HG03095 (cell line): ENCODE data around the gene FBXO39.
"Not testable (repeated sequence)": the region's sequence is repeated elsewhere in the genome, so short reads cannot be mapped to it uniquely, and the experiment has no call there.

Source experiments
- ATAC-seq: cut with Tn5 transposase; IDR thresholded peaks from one replicate; pipeline ENCODE4 v1.9.1; 2021; ENCODE audit warnings: moderate library complexity; ENCODE audit not compliant: unreplicated experiment

Gene FBXO39

DNA sequence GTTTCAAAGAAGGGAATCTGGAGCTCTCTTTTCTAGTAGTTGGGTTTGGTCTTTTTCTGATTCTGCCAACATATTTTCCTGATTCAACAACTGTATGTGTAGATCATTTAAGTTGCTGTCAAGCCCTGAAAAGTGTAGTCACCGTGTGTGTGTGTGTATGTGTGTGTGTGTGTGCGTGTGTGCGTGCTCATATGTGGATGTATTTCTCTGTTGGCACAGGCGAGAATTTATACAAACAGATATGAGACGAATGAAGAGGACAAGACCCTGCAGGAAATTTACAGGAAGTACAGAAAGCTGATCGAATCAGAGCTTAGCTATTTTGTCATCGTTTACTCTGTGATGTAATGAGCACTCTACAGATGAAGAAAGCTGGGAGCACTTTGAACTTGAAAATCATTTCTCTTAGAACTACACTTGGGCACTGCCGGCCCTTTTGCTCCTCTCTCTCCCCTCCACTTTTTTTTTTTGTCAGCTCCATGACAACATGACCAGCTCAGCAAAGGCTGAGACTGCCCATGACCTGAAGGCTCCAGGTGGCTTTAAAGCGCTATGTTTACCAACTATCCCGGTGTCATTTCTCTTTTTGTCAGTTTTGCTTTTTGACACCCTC is 11.2 kb downstream of the FBXO39 start:
- ATAC-seq = no peak

DNA sequence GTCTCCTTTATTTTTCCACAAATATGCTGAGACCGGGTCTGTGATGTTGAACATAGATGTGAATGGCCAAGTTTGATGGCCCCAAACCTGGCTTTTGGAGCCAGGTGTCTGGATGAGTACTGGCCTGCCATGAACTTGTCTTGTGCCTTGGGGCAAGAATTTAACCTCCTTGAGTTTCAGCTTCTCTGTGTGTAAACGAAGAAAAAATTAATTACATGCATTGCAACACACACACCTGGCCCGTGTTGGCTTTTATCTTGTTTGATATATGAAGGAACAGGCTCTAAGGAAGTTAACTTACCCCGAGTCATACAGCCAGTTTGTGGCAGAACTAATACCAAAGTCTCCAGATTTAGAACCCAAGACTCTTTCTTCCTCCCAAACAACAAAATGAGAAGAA is 13.1 kb downstream of the FBXO39 start:
- ATAC-seq = no peak

GRCh38 chr17:6793748-6794493 is 17.9 kb downstream of the FBXO39 start:
- no peak for ATAC-seq

- no peak for ATAC-seq
Measured at GRCh38 chr17:6796017-6796886, 20.2 kb downstream of the FBXO39 start.

DNA sequence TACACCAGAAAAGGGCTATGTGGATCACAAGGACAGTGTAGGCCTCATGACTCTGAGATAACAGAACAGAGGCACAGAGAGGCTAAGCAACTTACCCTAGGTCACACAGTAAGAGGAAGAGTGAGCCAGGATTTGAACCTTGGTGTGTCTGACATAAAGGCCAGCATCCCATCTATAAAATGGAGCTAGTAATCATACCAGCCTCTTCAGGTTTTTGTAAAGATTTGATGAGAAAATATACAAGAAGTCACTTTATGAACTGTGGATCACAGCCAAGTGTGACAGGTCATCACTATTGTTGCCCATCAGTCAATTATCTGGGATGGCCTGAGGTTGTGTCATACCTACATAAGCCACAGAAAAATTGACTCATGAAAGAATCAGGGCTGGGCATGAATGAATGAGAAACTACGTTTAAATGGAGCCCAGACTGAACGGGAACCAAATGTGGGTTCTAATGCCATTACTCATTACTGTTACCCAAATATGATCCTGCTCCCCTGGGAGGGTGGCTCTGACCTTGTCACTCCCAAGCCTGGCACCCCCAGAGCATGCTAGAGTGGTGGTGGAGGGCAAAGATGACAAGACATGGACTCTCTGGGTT is 21.0 kb downstream of the FBXO39 start:
- ATAC-seq = no peak

- ATAC-seq = no peak
Measured at GRCh38 chr17:6797718-6798351, 21.8 kb downstream of the FBXO39 start.

GRCh38 chr17:6799738-6800137 is 23.7 kb downstream of the FBXO39 start:
- no peak for ATAC-seq

- ATAC-seq = no peak
Measured at GRCh38 chr17:6800422-6801027, 24.5 kb downstream of the FBXO39 start.

GRCh38 chr17:6811510-6811909 is 35.5 kb downstream of the FBXO39 start:
- ATAC-seq = no peak

DNA sequence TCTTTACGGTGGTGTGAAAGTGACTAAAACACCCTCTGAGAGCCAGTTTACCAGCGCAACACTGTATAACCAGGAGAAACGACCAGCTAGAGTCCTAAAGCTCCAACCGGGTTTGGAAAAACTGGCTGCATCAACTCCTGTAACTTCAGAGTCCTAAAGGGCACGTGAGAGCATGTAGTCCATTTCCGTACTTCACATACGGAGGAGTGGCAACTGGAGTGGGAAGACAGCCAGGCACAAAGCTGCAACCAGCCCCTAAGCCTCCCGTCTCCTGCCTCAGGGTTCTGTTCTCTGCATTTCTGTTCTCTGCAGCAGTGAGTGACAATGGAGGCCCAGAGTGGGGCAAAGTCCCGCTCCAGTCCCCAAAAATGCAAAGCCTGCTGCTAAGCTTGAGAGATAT is 36.3 kb downstream of the FBXO39 start:
- no peak for ATAC-seq

DNA sequence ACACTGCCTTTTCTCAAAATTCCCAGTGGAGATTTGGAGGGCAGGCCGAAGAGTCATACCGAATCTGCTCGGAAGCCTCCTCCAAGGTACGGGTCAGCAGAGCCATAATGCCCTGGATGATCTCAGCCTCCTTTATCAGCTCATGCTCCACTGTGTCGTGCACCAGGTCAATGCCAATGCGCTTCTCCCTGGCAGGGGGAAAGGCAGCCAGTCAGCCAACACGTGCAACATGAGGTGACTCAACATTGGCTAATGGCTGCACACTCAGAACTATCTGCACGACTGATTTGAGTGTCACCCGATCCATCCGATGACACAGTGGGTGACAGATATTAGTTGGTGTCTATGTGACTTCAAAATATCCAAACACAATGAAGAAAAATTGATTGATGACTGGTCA is 39.8 kb downstream of the FBXO39 start:
- ATAC-seq = no peak

DNA sequence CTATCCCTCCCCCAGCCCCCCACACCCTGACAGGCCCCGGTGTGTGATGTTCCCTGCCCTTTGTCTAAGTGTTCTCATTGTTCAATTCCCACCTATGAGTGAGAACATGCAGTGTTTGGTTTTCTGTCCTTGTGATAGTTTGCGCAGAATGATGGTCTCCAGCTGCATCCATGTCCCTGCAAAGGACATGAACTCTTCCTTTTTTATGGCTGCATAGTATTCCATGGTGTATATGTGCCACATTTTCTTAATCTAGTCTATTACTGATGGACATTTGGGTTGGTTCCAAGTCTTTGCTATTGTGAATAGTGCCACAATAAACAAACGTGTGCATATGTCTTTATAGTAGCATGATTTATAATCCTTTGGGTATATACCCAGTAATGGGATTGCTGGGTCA is 40.4 kb downstream of the FBXO39 start:
- not testable (repeated sequence) for ATAC-seq

DNA sequence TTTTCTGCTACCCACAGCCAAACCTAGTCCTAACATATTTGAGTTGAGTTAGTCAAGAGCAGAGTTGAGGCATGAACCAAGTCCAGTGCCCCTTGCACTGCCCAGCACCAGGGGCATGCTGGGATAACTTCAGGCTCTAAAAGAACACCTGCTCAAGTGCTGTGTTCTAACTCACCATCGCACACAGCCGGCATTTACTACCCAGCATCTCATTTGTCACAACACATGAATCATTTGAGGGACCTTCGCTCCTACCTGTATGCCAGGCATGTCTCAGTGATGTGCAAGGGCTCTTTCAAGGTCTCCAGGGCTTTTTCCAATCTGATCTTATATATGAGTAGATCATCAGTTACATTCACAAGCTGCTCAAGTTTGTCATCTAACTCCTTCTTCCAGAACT is 42.9 kb downstream of the FBXO39 start:
- ATAC-seq = no peak

- no peak for ATAC-seq
Measured at GRCh38 chr17:6823011-6823442, 47.0 kb downstream of the FBXO39 start.

DNA sequence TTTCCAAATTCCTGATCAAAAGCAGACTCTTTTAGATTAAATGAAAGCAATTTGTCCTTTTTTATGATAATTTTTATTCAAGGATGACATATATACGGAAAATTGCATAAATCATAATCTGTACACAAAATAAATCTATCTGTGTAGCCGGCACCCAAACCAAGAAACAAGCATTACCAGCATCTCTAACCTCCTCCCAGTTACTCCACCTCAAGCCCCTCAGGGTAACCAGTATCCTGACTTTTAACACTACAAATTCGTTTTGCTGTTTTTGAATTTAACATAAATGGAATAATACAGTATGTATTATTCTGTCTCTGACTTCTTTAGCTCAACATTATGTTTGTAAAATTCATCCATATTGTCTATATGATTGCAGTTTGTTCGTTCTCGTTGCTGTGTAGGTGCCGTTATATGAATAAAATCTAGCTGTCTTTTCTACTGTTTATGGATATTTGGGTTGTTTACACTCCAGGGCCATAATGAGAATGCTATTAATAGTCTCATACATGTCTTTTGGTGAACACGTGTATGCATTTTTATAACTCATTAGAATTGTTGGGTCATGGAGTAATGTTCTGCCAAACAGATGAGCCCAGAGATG is 54.5 kb downstream of the FBXO39 start:
- no peak for ATAC-seq

DNA sequence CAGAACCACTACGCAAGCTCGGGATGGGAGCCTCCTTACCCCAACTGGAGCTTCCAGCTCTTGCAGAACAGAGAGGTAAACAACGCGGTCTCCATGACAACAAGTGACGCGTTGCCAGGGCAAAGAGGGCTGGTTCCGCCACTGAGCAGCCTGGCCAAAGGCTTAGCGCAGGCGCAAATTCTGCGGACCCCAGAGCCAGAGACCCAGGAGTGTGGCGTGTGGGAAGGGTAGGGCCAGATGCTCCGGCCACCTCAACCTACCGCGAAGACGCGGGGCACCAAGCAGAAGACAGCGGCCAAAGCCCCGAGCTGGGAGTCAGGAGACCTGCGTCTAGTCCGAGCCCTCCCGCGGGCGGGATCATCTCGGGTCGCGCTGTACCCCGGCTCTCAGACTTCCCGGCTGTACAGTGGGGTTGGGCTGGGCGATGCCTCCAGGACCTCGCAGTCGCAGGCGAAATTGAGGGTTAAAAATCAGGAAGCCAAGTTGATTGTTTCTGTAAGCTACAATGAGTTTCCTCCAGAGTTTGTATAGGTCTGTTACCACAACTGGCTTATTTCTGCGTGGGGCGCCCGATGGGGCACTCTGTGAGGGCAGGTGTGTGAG is 55.7 kb downstream of the FBXO39 start, which contains the start of gene TEKT1:
TSS of gene TEKT1 (minus strand) at position 69 of the 603 bp plus-strand sequence. CDS start 1,353 bp downstream, outside the sequence.
- no peak for ATAC-seq
